A673 (cell line): ENCODE data around the gene SLIT3. TPM values are rescaled to one million over a fixed set of nuclear protein-coding genes. Genes with fewer than 3 reads are reported as not detected.

Experiments
- BruUV-seq: library from RNA; stranded (reverse); fragments of 400-500 nt; replicated peaks from 2 replicates; lab custom pipeline; 2021; lab: Mats Ljungman, UMichigan
- CTCF ChIA-PET: fragments of 300-600 bp; sonication (Branson Sonifier 250); formaldehyde crosslinking; loops from one replicate; lab custom pipeline; 2022; ENCODE audit warnings: antibody characterized with exemption; lab: Charles Lee
- POLR2A ChIA-PET: fragments of 300-600 bp; sonication (Branson Sonifier 250); formaldehyde crosslinking; loops from one replicate; lab custom pipeline; 2022; ENCODE audit warnings: antibody characterized with exemption; ENCODE audit not compliant: low non-redundant PET; lab: Charles Lee
- DNase-seq: peaks from one replicate; pipeline ENCODE4 v3.0.0-alpha.2; 2015; ENCODE audit warnings: low spot score
- H3K27ac ChIP-seq: fragments of 200-600 bp; sonication (generic); 2 replicates; pipeline ENCODE4 v1.5.1; 2016; ENCODE audit warnings: mixed run types, low read depth, mild to moderate bottlenecking, mixed read lengths, antibody characterized with exemption, low read length; ENCODE audit not compliant: poor library complexity, severe bottlenecking
- H3K27me3 ChIP-seq: fragments of 200-600 bp; sonication (generic); replicated peaks from 2 replicates; pipeline ENCODE4 v1.6.1; 2017; ENCODE audit warnings: mixed run types, low read depth, mild to moderate bottlenecking, mixed read lengths, antibody characterized with exemption, low read length; ENCODE audit not compliant: insufficient read depth, poor library complexity
- H3K36me3 ChIP-seq: fragments of 200-600 bp; sonication (generic); 2 replicates; pipeline ENCODE4 v1.6.1; 2016; ENCODE audit warnings: mixed run types, mild to moderate bottlenecking, mixed read lengths, antibody characterized with exemption, low read length; ENCODE audit not compliant: insufficient read depth, poor library complexity, severe bottlenecking
- H3K4me1 ChIP-seq: fragments of 200-600 bp; sonication (generic); 2 replicates; pipeline ENCODE4 v1.6.1; 2017; ENCODE audit warnings: mixed run types, mild to moderate bottlenecking, mixed read lengths, antibody characterized with exemption, low read length; ENCODE audit not compliant: insufficient read depth, poor library complexity, severe bottlenecking
- H3K4me3 ChIP-seq: fragments of 200-600 bp; sonication (generic); 2 replicates; pipeline ENCODE4 v1.5.1; 2016; ENCODE audit warnings: low read depth, mixed run types, mild to moderate bottlenecking, mixed read lengths, low read length; ENCODE audit not compliant: poor library complexity, severe bottlenecking
- H3K9me3 ChIP-seq: fragments of 200-600 bp; sonication (generic); 2 replicates; pipeline ENCODE4 v1.6.1; 2016; ENCODE audit warnings: mixed run types, low read depth, mild to moderate bottlenecking, mixed read lengths, antibody characterized with exemption, low read length; ENCODE audit not compliant: poor library complexity, severe bottlenecking
- EZH2 ChIP-seq: fragments of 200-600 bp; sonication (generic); IDR thresholded peaks from 2 replicates; pipeline ENCODE4 v1.6.1; 2017; ENCODE audit warnings: borderline replicate concordance, low read depth, mild to moderate bottlenecking, mixed read lengths, antibody characterized with exemption, low read length; ENCODE audit not compliant: poor library complexity, severe bottlenecking
- intact Hi-C: fragments of 100-400 bp; cut with micrococcal nuclease; formaldehyde crosslinking; loops from one replicate; pipeline ENCODE4 v1.10.0; 2022; ENCODE audit not compliant: unreplicated experiment
- total RNA-seq: library from RNA; stranded (reverse); gene quantifications from 2 replicates; pipeline ENCODE4 v1.2.3, GENCODE V29; 2021
- TF ChIP-seq, protein P1 (sequence below): fragments of 300-800, 200-600 bp; sonication (generic); conservative IDR thresholded peaks from 2 replicates; pipeline ENCODE4 v1.5.1; 2017; ENCODE audit warnings: low read depth, mild to moderate bottlenecking, antibody characterized with exemption, low read length, moderate library complexity, mixed read lengths

Gene SLIT3
- total RNA-seq, 1 experiment from 2014 or later, result not detected

GRCh38 chr5:169012450-169012849 is 288.5 kb downstream of the SLIT3 start:
- Histone ChIP-seq H3K9me3 (no peaks in the 10 kb centered on the region), H3K27ac (no peak overlapping the region), H3K36me3 (no peaks in the 10 kb centered on the region), H3K4me1 (no peaks in the 10 kb centered on the region), H3K4me3 (no peak overlapping the region), H3K27me3 (peaks cover 69% of the 10 kb centered on the region)
- ChIA-PET POLR2A (no interaction called here), CTCF (no interaction called here)
- TF ChIP-seq EZH2, result no peak
- TF ChIP-seq, protein P1, sequence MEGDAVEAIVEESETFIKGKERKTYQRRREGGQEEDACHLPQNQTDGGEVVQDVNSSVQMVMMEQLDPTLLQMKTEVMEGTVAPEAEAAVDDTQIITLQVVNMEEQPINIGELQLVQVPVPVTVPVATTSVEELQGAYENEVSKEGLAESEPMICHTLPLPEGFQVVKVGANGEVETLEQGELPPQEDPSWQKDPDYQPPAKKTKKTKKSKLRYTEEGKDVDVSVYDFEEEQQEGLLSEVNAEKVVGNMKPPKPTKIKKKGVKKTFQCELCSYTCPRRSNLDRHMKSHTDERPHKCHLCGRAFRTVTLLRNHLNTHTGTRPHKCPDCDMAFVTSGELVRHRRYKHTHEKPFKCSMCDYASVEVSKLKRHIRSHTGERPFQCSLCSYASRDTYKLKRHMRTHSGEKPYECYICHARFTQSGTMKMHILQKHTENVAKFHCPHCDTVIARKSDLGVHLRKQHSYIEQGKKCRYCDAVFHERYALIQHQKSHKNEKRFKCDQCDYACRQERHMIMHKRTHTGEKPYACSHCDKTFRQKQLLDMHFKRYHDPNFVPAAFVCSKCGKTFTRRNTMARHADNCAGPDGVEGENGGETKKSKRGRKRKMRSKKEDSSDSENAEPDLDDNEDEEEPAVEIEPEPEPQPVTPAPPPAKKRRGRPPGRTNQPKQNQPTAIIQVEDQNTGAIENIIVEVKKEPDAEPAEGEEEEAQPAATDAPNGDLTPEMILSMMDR, result no peak
- intact Hi-C loops, result no loop called here
- BruUV-seq, result no TSS peak
- no peak for DNase-seq

DNA sequence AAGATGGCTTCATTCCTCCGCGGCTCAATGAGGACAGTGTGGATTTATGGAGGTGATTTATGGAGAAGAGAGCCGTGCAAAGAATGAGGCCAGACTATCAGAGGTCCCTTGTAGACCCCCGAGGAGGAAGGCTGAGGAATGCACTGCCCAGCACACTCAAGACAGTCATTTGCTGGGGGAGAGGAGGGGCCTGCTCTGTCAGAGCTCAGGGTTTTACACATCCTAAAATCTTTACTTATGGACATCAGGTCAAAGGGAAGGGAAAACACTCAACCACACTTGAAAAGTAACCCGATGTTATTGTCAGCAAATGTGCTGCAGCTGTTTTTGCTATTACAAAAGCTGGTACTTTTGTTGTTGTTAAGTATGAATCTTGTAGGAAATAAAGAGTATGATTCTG is 289.5 kb downstream of the SLIT3 start:
- H3K27ac ChIP-seq, result no peak overlapping the region
- no peak for DNase-seq
- TF ChIP-seq EZH2, result no peak
- TF ChIP-seq, protein P1, result no peak
- no peaks in the 10 kb centered on the region for H3K36me3 ChIP-seq
- H3K4me3 ChIP-seq, result no peak overlapping the region
- ChIA-PET POLR2A (no interaction called here), CTCF (no interaction called here)
- H3K9me3 ChIP-seq, result no peaks in the 10 kb centered on the region
- no TSS peak for BruUV-seq
- no peaks in the 10 kb centered on the region for H3K4me1 ChIP-seq
- intact Hi-C loops, result no loop called here
- peaks cover 59% of the 10 kb centered on the region for H3K27me3 ChIP-seq

DNA sequence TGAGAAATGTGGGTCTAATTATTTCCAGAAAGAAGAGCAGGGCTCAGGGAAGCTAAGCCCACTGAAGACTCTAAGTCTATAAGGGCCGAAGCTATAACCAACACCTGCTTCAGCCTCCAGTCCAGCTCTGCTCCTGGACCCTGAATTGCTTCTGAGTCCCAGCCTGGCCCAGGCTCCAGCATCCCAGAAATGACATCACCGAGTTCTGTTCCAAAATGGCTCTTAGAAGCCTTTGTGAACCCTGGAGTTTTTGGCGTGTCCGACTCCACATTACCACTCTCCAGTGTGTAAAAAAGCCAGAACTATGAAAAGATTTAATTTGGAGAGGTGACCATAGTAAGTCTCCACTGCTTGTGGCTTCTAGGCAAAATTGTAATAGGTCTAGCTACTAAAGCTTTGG is 289.9 kb downstream of the SLIT3 start:
- BruUV-seq, result no TSS peak
- POLR2A ChIA-PET, result no interaction called here

More for the DNA sequence above, 289.9 kb downstream of the SLIT3 start:
- Histone ChIP-seq H3K36me3 (no peaks in the 10 kb centered on the region), H3K27ac (no peak overlapping the region), H3K27me3 (peaks cover 55% of the 10 kb centered on the region), H3K9me3 (no peaks in the 10 kb centered on the region), H3K4me1 (no peaks in the 10 kb centered on the region), H3K4me3 (no peak overlapping the region)
- DNase-seq, result no peak
- intact Hi-C loops, result no loop called here
- CTCF ChIA-PET, result no interaction called here
- TF ChIP-seq EZH2, result no peak
- TF ChIP-seq, protein P1, result no peak
